ENCODE results near the gene PGM3. TPM values are rescaled to one million over a fixed set of nuclear protein-coding genes. Genes with fewer than 3 reads are reported as not detected.

Gene PGM3
- total RNA-seq, 1 donor from 2014 or later: 52.4 TPM

DNA sequence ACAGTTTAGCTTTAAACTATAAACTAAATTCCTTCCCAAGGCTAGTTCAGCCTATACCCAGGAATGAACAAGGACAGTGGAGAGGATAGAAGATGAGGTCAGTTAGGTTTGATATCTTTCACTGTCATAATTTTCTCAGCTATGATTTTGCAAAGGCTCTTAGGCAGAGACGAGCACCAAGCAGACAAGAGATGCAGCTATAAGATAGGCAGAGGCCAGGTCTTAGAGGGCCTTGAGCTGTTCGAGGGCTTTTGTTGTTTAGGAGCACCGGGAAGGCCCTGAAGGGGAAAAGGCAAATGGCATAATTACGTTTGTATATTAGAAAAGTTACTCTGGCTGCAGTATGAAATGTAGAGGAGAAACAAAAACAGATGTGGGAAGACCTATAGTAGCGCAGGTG lies 65.8 kb downstream of the PGM3 start:
- no peak overlapping the region for H3K4me3 Mint-ChIP-seq
- TF ChIP-seq, protein P1, sequence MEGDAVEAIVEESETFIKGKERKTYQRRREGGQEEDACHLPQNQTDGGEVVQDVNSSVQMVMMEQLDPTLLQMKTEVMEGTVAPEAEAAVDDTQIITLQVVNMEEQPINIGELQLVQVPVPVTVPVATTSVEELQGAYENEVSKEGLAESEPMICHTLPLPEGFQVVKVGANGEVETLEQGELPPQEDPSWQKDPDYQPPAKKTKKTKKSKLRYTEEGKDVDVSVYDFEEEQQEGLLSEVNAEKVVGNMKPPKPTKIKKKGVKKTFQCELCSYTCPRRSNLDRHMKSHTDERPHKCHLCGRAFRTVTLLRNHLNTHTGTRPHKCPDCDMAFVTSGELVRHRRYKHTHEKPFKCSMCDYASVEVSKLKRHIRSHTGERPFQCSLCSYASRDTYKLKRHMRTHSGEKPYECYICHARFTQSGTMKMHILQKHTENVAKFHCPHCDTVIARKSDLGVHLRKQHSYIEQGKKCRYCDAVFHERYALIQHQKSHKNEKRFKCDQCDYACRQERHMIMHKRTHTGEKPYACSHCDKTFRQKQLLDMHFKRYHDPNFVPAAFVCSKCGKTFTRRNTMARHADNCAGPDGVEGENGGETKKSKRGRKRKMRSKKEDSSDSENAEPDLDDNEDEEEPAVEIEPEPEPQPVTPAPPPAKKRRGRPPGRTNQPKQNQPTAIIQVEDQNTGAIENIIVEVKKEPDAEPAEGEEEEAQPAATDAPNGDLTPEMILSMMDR (conservative IDR thresholded peaks at IDR 0.05): no peak
- no peak for DNase-seq (ENCODE audit: low read depth, low spot score)
- peak overlapping the region; percentile 5 for H3K27ac Mint-ChIP-seq (ENCODE audit: unreplicated experiment)
- H3K4me1 Mint-ChIP-seq: no peaks in the 10 kb centered on the region
- H3K36me3 Mint-ChIP-seq (ENCODE audit: low read depth): peaks cover 10% of the 10 kb centered on the region
- no peaks in the 10 kb centered on the region for H3K9me3 Mint-ChIP-seq
- H3K27me3 Mint-ChIP-seq (ENCODE audit: low read depth): no peaks in the 10 kb centered on the region

DNA sequence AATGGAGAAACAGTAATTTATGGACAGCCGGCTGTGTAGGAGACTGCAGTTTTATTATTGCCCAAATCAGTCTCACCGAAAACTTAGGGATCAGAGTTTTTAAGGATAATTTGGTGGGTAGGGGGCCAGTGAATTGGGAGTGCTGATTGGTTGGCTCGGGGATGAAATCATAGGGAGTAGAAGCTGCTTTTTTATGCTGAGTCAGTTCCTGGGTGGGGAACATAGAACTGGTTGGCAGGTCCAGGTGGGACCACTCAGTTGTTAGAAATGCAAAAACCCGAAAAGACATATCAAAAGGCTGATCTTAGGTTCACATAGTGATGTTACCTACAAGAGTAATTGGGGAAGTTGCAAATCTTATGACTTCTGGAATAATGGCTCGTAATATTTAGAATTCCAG lies 66.3 kb downstream of the PGM3 start:
- DNase-seq (ENCODE audit: low read depth, low spot score): no peak
- Mint-ChIP-seq H3K27ac (ENCODE audit: unreplicated experiment) (peak overlapping the region; percentile 5), H3K36me3 (ENCODE audit: low read depth) (peaks cover 10% of the 10 kb centered on the region), H3K4me1 (no peaks in the 10 kb centered on the region), H3K27me3 (ENCODE audit: low read depth) (no peaks in the 10 kb centered on the region), H3K4me3 (no peak overlapping the region), H3K9me3 (no peaks in the 10 kb centered on the region)
- TF ChIP-seq, protein P1 (conservative IDR thresholded peaks at IDR 0.05): no peak

DNA sequence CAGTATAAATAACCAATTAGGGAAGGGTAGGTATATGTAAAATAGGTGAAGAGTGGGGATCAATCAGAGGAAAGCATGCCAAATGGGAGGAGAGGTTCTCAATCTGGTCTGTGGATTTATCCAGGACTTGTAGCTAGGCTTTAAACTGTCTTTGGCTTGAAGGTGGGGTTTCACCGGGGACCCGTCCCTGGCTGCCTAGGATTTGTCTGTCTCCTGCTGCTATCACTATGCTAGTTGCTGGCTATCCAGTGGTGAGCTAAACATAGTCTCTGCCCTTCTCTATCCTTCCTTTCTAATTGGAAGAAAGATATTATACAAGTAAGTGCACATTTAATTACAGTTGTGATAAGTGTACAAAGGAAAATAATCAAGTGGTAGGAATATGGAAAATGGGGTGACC lies 66.8 kb downstream of the PGM3 start:
- Mint-ChIP-seq H3K27ac (ENCODE audit: unreplicated experiment) (no peak overlapping the region), H3K9me3 (no peaks in the 10 kb centered on the region), H3K36me3 (ENCODE audit: low read depth) (peaks cover 10% of the 10 kb centered on the region), H3K27me3 (ENCODE audit: low read depth) (no peaks in the 10 kb centered on the region), H3K4me1 (no peaks in the 10 kb centered on the region), H3K4me3 (no peak overlapping the region)
- TF ChIP-seq, protein P1 (conservative IDR thresholded peaks at IDR 0.05): no peak
- no peak for DNase-seq (ENCODE audit: low read depth, low spot score)

DNA sequence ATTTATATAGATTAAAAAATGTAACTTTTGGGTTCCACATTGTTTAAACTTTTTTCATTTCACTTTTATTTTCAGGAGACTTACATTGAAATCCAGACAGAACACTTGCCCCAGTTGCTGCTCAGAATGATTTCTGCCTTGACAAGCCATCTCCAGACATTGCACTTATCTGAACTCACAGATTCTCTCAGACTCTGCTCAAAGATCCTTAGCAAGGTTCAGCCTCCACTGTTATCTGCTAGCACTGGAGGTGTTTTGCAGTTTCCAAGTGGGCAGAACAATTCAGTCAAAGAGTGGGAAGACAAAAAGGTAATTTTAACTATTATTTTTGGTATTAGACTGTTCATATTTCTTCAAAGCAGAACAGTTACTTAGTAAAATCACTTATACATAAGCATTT lies 67.6 kb downstream of the PGM3 start:
- TF ChIP-seq, protein P1 (conservative IDR thresholded peaks at IDR 0.05): no peak
- Mint-ChIP-seq H3K4me3 (no peak overlapping the region), H3K4me1 (no peaks in the 10 kb centered on the region), H3K27ac (ENCODE audit: unreplicated experiment) (no peak overlapping the region), H3K9me3 (no peaks in the 10 kb centered on the region), H3K36me3 (ENCODE audit: low read depth) (peaks cover 10% of the 10 kb centered on the region), H3K27me3 (ENCODE audit: low read depth) (no peaks in the 10 kb centered on the region)
- DNase-seq (ENCODE audit: low read depth, low spot score): no peak

DNA sequence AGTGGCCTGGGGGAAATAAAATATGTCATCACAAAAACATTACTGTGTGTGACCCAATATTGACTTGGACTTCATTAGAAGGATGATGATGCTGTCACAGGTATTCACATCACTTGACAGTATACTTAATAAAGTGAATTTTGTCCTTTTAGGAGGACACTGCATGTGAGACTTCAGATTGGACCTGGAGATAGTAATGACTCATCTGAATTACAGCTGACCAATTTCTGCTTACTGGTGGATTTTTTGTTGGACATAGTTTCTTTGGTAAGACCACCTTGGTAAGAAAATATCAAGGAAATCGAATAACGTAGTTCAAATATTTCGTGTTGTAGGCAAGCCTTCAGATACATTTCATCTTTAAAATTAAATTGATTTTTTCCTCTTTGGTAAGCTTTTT lies 68.5 kb downstream of the PGM3 start:
- no peaks in the 10 kb centered on the region for H3K4me1 Mint-ChIP-seq
- peaks cover 10% of the 10 kb centered on the region for H3K36me3 Mint-ChIP-seq (ENCODE audit: low read depth)
- H3K9me3 Mint-ChIP-seq: no peaks in the 10 kb centered on the region
- DNase-seq (ENCODE audit: low read depth, low spot score): no peak
- TF ChIP-seq, protein P1 (conservative IDR thresholded peaks at IDR 0.05): no peak
- H3K4me3 Mint-ChIP-seq: no peak overlapping the region
- H3K27me3 Mint-ChIP-seq (ENCODE audit: low read depth): no peaks in the 10 kb centered on the region
- no peak overlapping the region for H3K27ac Mint-ChIP-seq (ENCODE audit: unreplicated experiment)

Measured in neural crest cell (in vitro differentiated cells).